ENCODE measurements around the gene BTBD9. TPM values are rescaled to one million over a fixed set of nuclear protein-coding genes. Genes with fewer than 3 reads are reported as not detected.

Gene BTBD9
- total and polyA plus RNA-seq, 7 experiments from 2014 or later: 12.7 to 58.8 (median 37.8) TPM

DNA sequence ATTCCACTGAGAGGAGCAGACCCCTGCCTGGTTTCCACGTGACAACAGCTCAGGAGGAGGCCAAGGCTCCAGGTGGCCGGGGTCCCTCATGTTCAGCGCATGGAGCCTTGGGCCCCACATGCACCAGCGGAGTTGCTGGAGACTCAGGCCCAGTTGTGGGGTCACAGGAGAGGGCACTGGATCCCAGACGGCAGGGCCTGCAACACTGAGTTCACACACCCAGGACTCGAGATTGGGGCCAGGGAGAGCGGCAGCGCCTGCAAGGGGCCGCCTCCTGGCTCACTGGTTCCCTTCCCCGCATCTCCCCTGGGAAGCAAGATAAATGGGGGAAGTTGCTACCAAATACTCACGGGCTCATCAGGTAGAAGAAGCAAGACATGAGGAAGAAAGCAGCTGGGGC is 472.1 kb downstream of the BTBD9 start:
- intact Hi-C loops (cut with micrococcal nuclease): no loop called here
- H3K4me1 ChIP-seq (ENCODE audit: control insufficient read depth in 2 of 2, insufficient read depth in 2 of 2, low read length in 2 of 2): no peaks in the 10 kb centered on the region
- Mint-ChIP-seq H3K9me3 (no peaks in the 10 kb centered on the region), H3K27me3 (no peaks in the 10 kb centered on the region), H3K27ac (peak overlapping the region in 1 of 9 donors; percentile 81), H3K36me3 (no peaks in the 10 kb centered on the region), H3K4me1 (peaks cover 0 to 2% (median 0%) of the 10 kb centered on the region in 7 donors), H3K4me3 (no peak overlapping the region)
- no peak overlapping the region for H3K4me3 ChIP-seq (ENCODE audit: low read length)
- H3K9me3 ChIP-seq (ENCODE audit: control insufficient read depth in 2 of 3, low read length in 3 of 3): no peaks in the 10 kb centered on the region
- ATAC-seq (no peak), DNase-seq (no peak)
- POLR2A ChIA-PET: no interaction called here
- no peaks in the 10 kb centered on the region for H3K36me3 ChIP-seq (ENCODE audit: control insufficient read depth in 2 of 3, insufficient read depth in 3 of 3, low read length in 3 of 3)
- H3K27me3 ChIP-seq (ENCODE audit: control insufficient read depth in 2 of 2, insufficient read depth in 2 of 2, low read length in 2 of 2): no peaks in the 10 kb centered on the region
- no peak overlapping the region for H3K27ac ChIP-seq (ENCODE audit: low read depth, low read length)
- CTCF ChIA-PET: no interaction called here

DNA sequence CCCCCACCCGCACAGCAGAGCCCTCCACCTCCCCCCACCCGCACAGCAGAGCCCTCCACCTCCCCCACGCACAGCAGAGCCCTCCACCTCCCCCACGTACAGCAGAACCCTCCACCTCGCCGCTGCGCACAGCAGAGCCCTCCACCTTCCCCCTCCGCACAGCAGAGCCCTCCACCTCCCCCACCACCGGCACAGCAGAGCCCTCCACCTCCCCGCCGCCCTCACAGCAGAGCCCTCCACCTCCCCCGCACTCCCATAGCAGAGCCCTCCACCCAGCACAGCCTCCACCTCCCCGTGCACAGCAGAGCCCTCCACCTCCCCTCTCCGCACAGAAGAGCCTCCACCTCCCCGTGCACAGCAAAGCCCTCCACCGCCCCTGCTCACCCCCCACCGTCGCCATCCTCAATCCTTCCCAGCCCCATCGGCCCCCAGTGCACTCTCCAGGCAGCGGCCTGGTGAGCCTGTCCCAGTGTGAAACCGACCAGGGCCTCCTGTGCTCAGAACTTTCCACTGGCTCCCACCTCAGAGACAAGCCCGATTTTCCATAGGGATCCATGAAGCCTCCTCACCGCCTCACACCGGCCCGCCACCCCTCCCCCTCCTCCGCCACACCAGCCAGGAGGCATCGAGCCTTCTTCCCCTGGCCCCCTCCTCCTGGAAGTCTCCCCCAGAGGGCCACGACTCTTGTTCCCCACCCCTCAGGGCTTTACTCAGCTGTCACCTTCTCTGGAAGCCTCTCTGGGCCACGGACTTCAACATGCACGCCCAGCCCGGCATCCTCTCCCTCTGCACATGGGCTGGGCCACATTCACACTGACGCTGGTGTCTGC is 473.1 kb downstream of the BTBD9 start:
- intact Hi-C loops (cut with micrococcal nuclease): no loop called here
- H3K9me3 ChIP-seq (ENCODE audit: control insufficient read depth in 2 of 3, low read length in 3 of 3): no peaks in the 10 kb centered on the region
- Mint-ChIP-seq H3K27ac (peak overlapping the region in 1 of 9 donors; percentile 51), H3K36me3 (no peaks in the 10 kb centered on the region), H3K27me3 (no peaks in the 10 kb centered on the region), H3K4me1 (peaks cover 0 to 2% (median 0%) of the 10 kb centered on the region in 7 donors), H3K9me3 (no peaks in the 10 kb centered on the region), H3K4me3 (no peak overlapping the region)
- ChIA-PET POLR2A (no interaction called here), CTCF (no interaction called here)
- no peak for ATAC-seq
- no peaks in the 10 kb centered on the region for H3K4me1 ChIP-seq (ENCODE audit: control insufficient read depth in 2 of 2, insufficient read depth in 2 of 2, low read length in 2 of 2)
- no peak overlapping the region for H3K27ac ChIP-seq (ENCODE audit: low read depth, low read length)
- no peak overlapping the region for H3K4me3 ChIP-seq (ENCODE audit: low read length)
- H3K27me3 ChIP-seq (ENCODE audit: control insufficient read depth in 2 of 2, insufficient read depth in 2 of 2, low read length in 2 of 2): no peaks in the 10 kb centered on the region
- no peaks in the 10 kb centered on the region for H3K36me3 ChIP-seq (ENCODE audit: control insufficient read depth in 2 of 3, insufficient read depth in 3 of 3, low read length in 3 of 3)
- DNase-seq: no peak

- ATAC-seq (no peak), DNase-seq (no peak)
- H3K27ac ChIP-seq (ENCODE audit: low read depth, low read length): no peak overlapping the region
- Mint-ChIP-seq H3K27ac (peak overlapping the region in 1 of 9 donors; percentile 18), H3K9me3 (peaks cover 0 to 2% (median 0%) of the 10 kb centered on the region in 11 donors), H3K36me3 (peaks cover 0 to 14% (median 7%) of the 10 kb centered on the region in 5 donors), H3K4me3 (no peak overlapping the region), H3K4me1 (peaks cover 0 to 2% (median 0%) of the 10 kb centered on the region in 7 donors), H3K27me3 (no peaks in the 10 kb centered on the region)
- H3K36me3 ChIP-seq (ENCODE audit: control insufficient read depth in 2 of 3, insufficient read depth in 3 of 3, low read length in 3 of 3): no peaks in the 10 kb centered on the region
- no peaks in the 10 kb centered on the region for H3K9me3 ChIP-seq (ENCODE audit: control insufficient read depth in 2 of 3, low read length in 3 of 3)
- intact Hi-C loops (cut with micrococcal nuclease): no loop called here
- no peaks in the 10 kb centered on the region for H3K4me1 ChIP-seq (ENCODE audit: control insufficient read depth in 2 of 2, insufficient read depth in 2 of 2, low read length in 2 of 2)
- ChIA-PET POLR2A (no interaction called here), CTCF (no interaction called here)
- no peaks in the 10 kb centered on the region for H3K27me3 ChIP-seq (ENCODE audit: control insufficient read depth in 2 of 2, insufficient read depth in 2 of 2, low read length in 2 of 2)
- H3K4me3 ChIP-seq (ENCODE audit: low read length): no peak overlapping the region
Observed at GRCh38 chr6:38164671-38165108, 475.0 kb downstream of the BTBD9 start.

DNA sequence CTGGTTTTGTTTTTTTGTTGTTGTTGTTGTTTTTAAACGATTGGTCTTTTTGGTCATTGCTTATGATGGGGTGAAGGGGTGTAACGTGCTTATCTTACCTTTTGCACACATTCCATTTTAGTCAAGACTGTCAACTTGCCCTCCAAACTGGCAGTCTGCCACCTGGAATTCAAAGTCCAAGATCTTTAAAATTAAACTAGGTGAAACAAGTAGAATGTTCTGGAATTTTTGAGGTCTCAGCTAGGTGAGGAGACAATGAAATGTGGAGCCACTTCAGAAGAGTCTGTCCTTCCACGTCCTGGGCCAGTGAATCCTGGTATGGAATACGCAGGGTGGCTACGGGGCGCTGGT is 475.6 kb downstream of the BTBD9 start:
- CTCF ChIA-PET: no interaction called here
- H3K4me1 ChIP-seq (ENCODE audit: control insufficient read depth in 2 of 2, insufficient read depth in 2 of 2, low read length in 2 of 2): no peaks in the 10 kb centered on the region
- ATAC-seq: no peak

DNA sequence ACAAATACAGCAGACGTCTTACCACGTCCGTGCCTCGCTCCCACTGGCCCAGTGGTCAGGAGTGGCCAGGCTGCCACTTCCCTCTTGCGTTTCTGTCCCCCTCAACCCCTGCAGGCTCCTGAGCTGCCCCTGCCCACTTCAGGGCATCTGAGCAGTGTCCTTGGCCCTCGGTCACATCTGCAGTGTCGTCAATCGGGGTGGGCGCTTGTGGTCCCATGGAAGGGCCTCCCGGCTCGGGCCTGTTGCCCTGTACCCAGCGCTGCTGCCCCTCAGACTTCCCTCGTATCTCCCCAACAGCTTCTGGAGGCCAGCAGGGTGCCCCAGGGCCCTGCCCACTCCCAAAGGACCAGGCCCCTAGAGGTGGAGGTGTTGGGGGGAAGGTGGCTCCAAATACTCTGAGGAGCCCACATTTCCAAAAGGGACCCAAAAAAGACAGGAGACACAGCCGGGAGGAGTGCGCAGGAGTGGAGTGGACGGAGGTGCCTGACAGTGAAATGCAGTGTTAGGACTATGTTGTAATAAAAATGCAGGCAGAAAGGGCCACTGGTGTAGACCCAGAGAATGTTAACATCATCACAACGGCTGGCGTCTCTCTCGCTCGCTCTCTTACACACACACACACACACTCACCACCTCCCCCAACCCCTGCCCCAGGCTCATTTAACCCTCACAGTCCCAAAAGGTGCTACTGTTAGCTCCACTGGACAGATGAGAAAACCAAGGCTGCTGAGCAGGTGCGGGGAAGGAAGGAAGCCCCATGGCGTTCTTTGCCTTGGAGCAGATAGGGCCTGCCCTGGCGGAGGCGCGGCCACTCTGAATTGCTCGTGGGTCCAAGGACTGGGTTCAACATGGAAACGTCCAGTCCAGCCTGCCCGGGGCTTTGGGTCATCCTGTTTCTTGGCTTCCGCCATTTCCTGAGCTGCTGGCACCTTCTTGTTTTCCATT is 476.3 kb downstream of the BTBD9 start:
- Histone ChIP-seq H3K27me3 (ENCODE audit: control insufficient read depth in 2 of 2, insufficient read depth in 2 of 2, low read length in 2 of 2) (no peaks in the 10 kb centered on the region), H3K4me1 (ENCODE audit: control insufficient read depth in 2 of 2, insufficient read depth in 2 of 2, low read length in 2 of 2) (no peaks in the 10 kb centered on the region), H3K9me3 (ENCODE audit: control insufficient read depth in 2 of 3, low read length in 3 of 3) (no peaks in the 10 kb centered on the region), H3K27ac (ENCODE audit: low read depth, low read length) (no peak overlapping the region), H3K36me3 (ENCODE audit: control insufficient read depth in 2 of 3, insufficient read depth in 3 of 3, low read length in 3 of 3) (no peaks in the 10 kb centered on the region), H3K4me3 (ENCODE audit: low read length) (no peak overlapping the region)
- H3K4me3 Mint-ChIP-seq: no peak overlapping the region
- peak overlapping the region in 5 of 9 donors; percentile 7 to 41 (median 27) for H3K27ac Mint-ChIP-seq
- ATAC-seq (no peak), DNase-seq (no peak)
- peaks cover 0 to 7% (median 0%) of the 10 kb centered on the region in 7 donors for H3K4me1 Mint-ChIP-seq
- peaks cover 0 to 24% (median 17%) of the 10 kb centered on the region in 5 donors for H3K36me3 Mint-ChIP-seq
- intact Hi-C loops (cut with micrococcal nuclease): no loop called here
- no peaks in the 10 kb centered on the region for H3K27me3 Mint-ChIP-seq
- H3K9me3 Mint-ChIP-seq: peaks cover 0 to 9% (median 2%) of the 10 kb centered on the region in 11 donors
- POLR2A ChIA-PET: no interaction called here
- CTCF ChIA-PET: no interaction called here

More for the DNA sequence above, 475.6 kb downstream of the BTBD9 start:
- Histone ChIP-seq H3K27ac (ENCODE audit: low read depth, low read length) (no peak overlapping the region), H3K27me3 (ENCODE audit: control insufficient read depth in 2 of 2, insufficient read depth in 2 of 2, low read length in 2 of 2) (no peaks in the 10 kb centered on the region), H3K9me3 (ENCODE audit: control insufficient read depth in 2 of 3, low read length in 3 of 3) (no peaks in the 10 kb centered on the region), H3K36me3 (ENCODE audit: control insufficient read depth in 2 of 3, insufficient read depth in 3 of 3, low read length in 3 of 3) (no peaks in the 10 kb centered on the region), H3K4me3 (ENCODE audit: low read length) (no peak overlapping the region)
- H3K9me3 Mint-ChIP-seq: peaks cover 0 to 3% (median 0%) of the 10 kb centered on the region in 11 donors
- peak overlapping the region in 3 of 9 donors; percentile 7 to 38 (median 27) for H3K27ac Mint-ChIP-seq
- peaks cover 0 to 18% (median 11%) of the 10 kb centered on the region in 5 donors for H3K36me3 Mint-ChIP-seq
- no peak overlapping the region for H3K4me3 Mint-ChIP-seq
- H3K27me3 Mint-ChIP-seq: no peaks in the 10 kb centered on the region
- no peak for DNase-seq
- intact Hi-C loops (cut with micrococcal nuclease): no loop called here
- POLR2A ChIA-PET: no interaction called here
- peaks cover 0 to 2% (median 0%) of the 10 kb centered on the region in 7 donors for H3K4me1 Mint-ChIP-seq

DNA sequence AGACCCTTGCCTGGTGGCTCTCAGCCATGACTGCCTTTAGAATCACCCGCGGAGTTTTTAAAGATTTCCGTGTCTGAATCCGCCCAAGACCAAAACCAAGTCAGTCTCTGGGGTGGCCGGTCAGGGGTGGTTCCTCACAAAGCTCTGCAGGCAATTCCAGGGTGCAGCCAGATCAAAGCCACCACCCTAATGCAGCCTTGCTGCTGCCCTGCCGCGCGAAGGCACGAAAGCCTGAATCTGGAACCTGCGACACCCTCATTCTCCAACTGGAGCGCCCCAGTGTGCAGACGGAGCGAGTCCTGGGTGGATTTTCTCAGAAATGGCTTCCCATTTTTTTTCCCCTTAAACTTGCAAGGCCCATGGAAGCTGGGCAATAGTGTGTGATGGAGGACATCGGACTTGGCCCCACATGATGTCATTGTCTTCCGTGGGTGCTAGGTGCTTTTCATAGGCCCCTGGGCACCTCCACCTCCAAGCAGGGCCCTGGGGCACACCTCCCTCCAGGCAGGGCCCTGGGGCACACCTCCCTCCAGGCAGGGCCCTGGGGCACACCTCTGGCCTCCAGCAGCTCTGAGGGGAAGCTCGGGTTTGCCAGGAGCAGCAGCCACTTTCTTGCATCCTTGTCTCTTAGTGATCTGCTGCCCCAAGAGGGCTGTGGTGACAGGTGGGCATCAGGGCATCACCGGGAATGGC is 477.1 kb downstream of the BTBD9 start:
- intact Hi-C loops (cut with micrococcal nuclease): no loop called here
- Histone ChIP-seq H3K36me3 (ENCODE audit: control insufficient read depth in 2 of 3, insufficient read depth in 3 of 3, low read length in 3 of 3) (no peaks in the 10 kb centered on the region), H3K27me3 (ENCODE audit: control insufficient read depth in 2 of 2, insufficient read depth in 2 of 2, low read length in 2 of 2) (no peaks in the 10 kb centered on the region), H3K27ac (ENCODE audit: low read depth, low read length) (no peak overlapping the region), H3K9me3 (ENCODE audit: control insufficient read depth in 2 of 3, low read length in 3 of 3) (no peaks in the 10 kb centered on the region), H3K4me3 (ENCODE audit: low read length) (no peak overlapping the region), H3K4me1 (ENCODE audit: control insufficient read depth in 2 of 2, insufficient read depth in 2 of 2, low read length in 2 of 2) (no peaks in the 10 kb centered on the region)
- no peaks in the 10 kb centered on the region for H3K27me3 Mint-ChIP-seq
- ChIA-PET CTCF (no interaction called here), POLR2A (no interaction called here)
- no peak overlapping the region for H3K4me3 Mint-ChIP-seq
- H3K4me1 Mint-ChIP-seq: peaks cover 0 to 8% (median 0%) of the 10 kb centered on the region in 7 donors
- H3K9me3 Mint-ChIP-seq: peaks cover 0 to 9% (median 2%) of the 10 kb centered on the region in 11 donors
- DNase-seq: no peak
- peaks cover 0 to 28% (median 19%) of the 10 kb centered on the region in 5 donors for H3K36me3 Mint-ChIP-seq
- H3K27ac Mint-ChIP-seq: no peak overlapping the region
- ATAC-seq: peak; percentile 15

Data from naive thymus-derived CD4-positive, alpha-beta T cell (primary cell).